ENCODE data around the gene SMCO4.

The SMCO4 gene

DNA sequence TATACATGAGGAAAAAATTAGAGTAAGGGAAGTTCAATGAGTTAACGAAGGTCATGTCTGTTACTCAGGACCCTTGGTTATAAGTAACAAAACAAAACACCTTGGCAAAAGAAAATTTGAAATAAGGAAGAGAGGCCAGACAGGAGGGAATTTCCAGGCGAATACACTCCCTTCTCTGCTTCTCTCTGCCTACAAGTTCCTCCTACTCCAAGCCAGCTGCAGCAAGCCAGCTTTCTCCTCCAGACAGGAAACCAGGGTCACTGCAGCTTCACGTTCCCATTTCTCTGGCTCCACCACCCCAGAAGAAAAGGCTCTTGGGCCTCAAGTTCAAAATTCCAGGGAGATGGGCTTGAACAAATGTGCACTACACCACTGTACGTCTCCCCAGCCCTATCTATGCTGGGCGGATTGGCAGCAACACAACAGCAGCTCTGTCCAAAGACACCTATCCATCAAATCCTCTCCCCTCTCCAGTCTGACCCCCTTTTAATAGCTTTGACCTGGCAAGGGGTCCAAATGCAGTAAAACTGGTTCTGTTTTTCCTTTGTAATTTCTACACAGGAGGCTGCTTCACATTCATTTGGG lies 27.7 kb downstream of the SMCO4 start:
- DNase-seq (ENCODE audit: extremely low read depth, low read depth) = no peak
- H3K4me3 ChIP-seq (replicated peaks; ENCODE audit: low read depth, low read length) = no peak overlapping the region
- TF ChIP-seq, protein P1, sequence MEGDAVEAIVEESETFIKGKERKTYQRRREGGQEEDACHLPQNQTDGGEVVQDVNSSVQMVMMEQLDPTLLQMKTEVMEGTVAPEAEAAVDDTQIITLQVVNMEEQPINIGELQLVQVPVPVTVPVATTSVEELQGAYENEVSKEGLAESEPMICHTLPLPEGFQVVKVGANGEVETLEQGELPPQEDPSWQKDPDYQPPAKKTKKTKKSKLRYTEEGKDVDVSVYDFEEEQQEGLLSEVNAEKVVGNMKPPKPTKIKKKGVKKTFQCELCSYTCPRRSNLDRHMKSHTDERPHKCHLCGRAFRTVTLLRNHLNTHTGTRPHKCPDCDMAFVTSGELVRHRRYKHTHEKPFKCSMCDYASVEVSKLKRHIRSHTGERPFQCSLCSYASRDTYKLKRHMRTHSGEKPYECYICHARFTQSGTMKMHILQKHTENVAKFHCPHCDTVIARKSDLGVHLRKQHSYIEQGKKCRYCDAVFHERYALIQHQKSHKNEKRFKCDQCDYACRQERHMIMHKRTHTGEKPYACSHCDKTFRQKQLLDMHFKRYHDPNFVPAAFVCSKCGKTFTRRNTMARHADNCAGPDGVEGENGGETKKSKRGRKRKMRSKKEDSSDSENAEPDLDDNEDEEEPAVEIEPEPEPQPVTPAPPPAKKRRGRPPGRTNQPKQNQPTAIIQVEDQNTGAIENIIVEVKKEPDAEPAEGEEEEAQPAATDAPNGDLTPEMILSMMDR (IDR thresholded peaks at IDR 0.05; ENCODE audit: low read depth, low read length, missing control alignments) = no peak

DNA sequence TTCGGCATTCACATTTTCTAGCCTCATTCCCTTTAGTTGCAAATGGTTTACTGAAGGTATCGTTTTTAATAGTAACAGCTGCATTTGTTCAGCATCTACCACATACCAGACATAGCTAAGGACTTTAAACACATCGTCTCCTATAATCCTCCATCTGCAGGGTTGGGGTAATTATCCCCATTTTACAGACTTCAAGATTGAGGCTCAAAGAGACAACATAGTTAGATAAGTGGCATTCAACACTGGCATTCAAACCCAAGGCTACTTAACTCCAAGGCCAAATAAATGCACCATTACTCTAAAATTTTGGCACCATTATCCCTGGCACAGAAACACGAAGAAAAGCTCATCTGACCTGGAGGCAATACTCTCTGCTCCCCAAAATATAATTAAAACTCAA lies 28.5 kb downstream of the SMCO4 start:
- DNase-seq (ENCODE audit: extremely low read depth, low read depth) = no peak
- H3K4me3 ChIP-seq (replicated peaks; ENCODE audit: low read depth, low read length) = no peak overlapping the region

DNA sequence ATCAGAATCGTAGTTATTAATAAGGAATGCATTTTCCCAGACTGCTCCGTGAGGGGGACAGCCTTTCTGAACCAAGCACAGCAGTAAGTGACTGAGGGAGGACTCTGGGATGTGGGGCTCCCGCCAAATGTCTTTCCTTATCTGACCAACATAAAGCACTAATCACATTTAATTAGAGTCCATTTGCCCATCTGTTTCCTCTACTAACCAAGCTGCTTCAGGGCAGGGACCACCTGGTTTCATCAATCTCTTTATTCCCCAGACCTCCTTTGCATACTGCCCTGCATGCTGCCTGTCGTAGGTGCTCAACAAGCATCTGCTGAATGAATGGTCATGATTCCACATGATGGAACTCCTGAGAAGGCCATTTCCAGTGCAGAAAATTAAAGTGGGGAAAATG lies 29.4 kb downstream of the SMCO4 start:
- H3K4me3 ChIP-seq (replicated peaks; ENCODE audit: low read depth, low read length) = no peak overlapping the region
- TF ChIP-seq, protein P1 (IDR thresholded peaks at IDR 0.05; ENCODE audit: low read depth, low read length, missing control alignments) = no peak
- no peak for DNase-seq (ENCODE audit: extremely low read depth, low read depth)

More for the DNA sequence above, 28.5 kb downstream of the SMCO4 start:
- TF ChIP-seq, protein P1 (IDR thresholded peaks at IDR 0.05; ENCODE audit: low read depth, low read length, missing control alignments) = no peak

DNA sequence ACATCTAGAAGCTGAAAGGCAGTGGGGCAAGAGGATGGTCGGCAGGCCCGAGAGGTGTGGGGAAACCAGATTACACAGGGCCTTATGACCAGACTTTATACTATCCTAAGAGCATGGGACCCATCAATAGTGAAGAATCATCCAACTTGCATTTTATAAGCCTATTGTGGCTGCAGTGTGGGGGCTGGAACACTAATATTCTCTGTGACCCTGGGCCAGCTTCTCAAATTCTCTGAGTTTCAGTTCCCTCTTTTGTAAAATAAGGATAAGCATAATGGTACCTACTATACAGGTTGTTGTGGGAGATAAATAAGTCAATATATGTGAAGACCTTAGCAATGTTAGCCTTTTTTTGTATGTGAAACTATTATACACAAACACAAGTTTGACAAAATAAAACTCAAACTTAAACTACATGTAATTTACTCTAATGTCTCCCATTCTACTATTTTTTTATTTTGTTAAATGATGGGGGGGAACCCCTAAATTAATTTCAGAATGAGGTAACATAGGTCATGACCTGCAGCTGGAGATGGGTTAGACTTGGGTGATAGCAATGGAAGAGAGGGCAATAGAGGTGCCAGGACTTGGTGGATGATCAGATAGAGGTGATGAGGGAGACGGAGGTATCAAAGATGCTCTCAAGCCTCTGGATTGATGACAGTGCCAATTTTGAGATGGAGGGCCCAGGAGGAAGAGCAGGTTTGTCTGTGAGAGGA lies 30.1 kb downstream of the SMCO4 start:
- no peak overlapping the region for H3K4me3 ChIP-seq (replicated peaks; ENCODE audit: low read depth, low read length)
- TF ChIP-seq, protein P1 (IDR thresholded peaks at IDR 0.05; ENCODE audit: low read depth, low read length, missing control alignments) = no peak
- DNase-seq (ENCODE audit: extremely low read depth, low read depth) = no peak

DNA sequence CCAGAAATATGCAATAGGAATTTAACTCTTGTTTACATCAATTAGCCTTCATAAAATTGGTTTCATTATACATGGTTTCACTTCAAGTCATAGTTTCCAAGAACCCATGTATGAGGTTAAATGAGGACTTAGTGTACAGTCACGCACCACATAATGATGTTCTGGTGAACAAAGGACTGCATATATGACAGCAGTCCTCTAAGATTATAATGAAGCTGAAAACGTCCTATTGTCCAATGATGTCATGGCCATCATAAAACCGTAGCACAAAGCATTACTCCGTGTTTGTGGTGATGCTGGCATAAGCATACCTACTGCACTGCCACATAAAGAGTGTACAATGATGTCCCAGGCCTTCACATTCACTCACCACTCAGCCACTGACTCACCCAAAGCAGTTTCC lies 31.1 kb downstream of the SMCO4 start:
- TF ChIP-seq, protein P1 (IDR thresholded peaks at IDR 0.05; ENCODE audit: low read depth, low read length, missing control alignments) = no peak
- H3K4me3 ChIP-seq (replicated peaks; ENCODE audit: low read depth, low read length) = no peak overlapping the region
- DNase-seq (ENCODE audit: extremely low read depth, low read depth) = no peak

DNA sequence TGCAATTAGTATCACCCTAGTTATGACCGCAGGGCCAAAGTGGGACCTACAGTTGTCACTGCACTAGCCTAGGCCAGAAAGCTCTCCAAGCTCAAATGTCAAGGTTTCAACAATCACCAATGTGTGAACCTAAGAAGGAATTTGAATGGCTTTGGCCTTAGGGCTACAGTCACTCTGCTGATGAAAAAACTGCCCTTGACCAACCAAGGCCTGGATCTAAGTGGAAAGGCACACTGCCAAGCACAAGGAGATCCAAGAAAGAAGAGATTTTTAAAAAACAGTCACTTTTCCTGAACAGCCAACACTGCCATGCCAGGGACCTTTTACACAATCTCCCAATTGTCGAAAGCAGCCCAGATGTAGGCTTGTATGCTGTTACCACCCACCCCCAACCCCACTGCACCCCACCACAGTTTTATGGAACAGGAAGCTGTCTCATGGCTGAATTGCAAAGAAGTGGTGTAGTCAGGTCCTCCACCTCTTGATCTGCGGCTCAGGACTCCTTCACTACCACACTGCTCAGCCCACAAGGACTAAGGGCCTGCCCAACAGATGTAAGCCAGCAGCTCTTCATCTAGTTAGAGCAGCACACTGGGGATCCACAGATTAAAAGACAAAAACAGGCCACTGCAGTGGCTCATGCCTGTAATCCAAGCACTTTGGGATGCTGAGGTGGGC lies 32.9 kb downstream of the SMCO4 start:
- no peak overlapping the region for H3K4me3 ChIP-seq (replicated peaks; ENCODE audit: low read depth, low read length)
- DNase-seq (ENCODE audit: extremely low read depth, low read depth) = no peak
- TF ChIP-seq, protein P1 (IDR thresholded peaks at IDR 0.05; ENCODE audit: low read depth, low read length, missing control alignments) = no peak
